GM12878 (cell line): ENCODE data around the gene SLC13A2. TPM values are rescaled to one million over a fixed set of nuclear protein-coding genes. Genes with fewer than 3 reads are reported as not detected.

Experiments
- ATAC-seq: fragments of 200-7000 bp; cut with Tn5 transposase; 3 replicates; pipeline ENCODE4 v1.9.1; 2020; ENCODE audit warnings: mild to moderate bottlenecking, moderate library complexity
- BruUV-seq: library from RNA; stranded (reverse); fragments of 400-500 nt; replicated peaks from 2 replicates; lab custom pipeline; 2021; lab: Mats Ljungman, UMichigan
- CTCF ChIA-PET: fragments of 300-600 bp; sonication (Branson Sonifier 250); formaldehyde crosslinking; extraction: SDS; loops from one replicate; lab custom pipeline; 2021; ENCODE audit warnings: inconsistent platforms; lab: Yijun Ruan, JAX
- POLR2A ChIA-PET: fragments of 350-600 bp; formaldehyde crosslinking; extraction: SDS; loops from one replicate; lab custom pipeline; 2021; ENCODE audit warnings: inconsistent platforms; lab: Charles Lee
- RAD21 ChIA-PET: fragments of 300-600 bp; sonication (Branson Sonifier 250); formaldehyde crosslinking; loops from one replicate; lab custom pipeline; 2023; ENCODE audit warnings: antibody characterized with exemption; ENCODE audit not compliant: unreplicated experiment; lab: Charles Lee
- SMC1A ChIA-PET: fragments of 300-600 bp; sonication (Branson Sonifier 250); formaldehyde crosslinking; loops from one replicate; lab custom pipeline; 2023; ENCODE audit not compliant: unreplicated experiment, uncharacterized antibody; lab: Charles Lee
- DNase-seq: peaks from one replicate; pipeline ENCODE4 v3.0.0-alpha.2; 2011; ENCODE audit warnings: low read depth, low spot score
- FAIRE-seq: peaks from 3 replicates; lab custom pipeline; 2011; peaks lifted over from hg19 to GRCh38; lab: Jason Lieb, UNC
- H2AFZ ChIP-seq: 2 replicates; pipeline ENCODE4 v1.6.0; 2011; ENCODE audit warnings: low read depth, low read length, control low read depth; ENCODE audit not compliant: control insufficient read depth
- H3K27ac ChIP-seq: 2 replicates; pipeline ENCODE4 v1.5.1; 2011; ENCODE audit warnings: control low read depth; ENCODE audit not compliant: control insufficient read depth, insufficient read depth
- H3K27me3 ChIP-seq, 2 experiments: replicated peaks in 1 of 2; 2 replicates each; pipeline versions ENCODE4 v1.6.0 to v1.6.1; 2011; ENCODE audit warnings: low read length in 1 of 2; ENCODE audit not compliant: control insufficient read depth in 2 of 2, insufficient read depth in 2 of 2
- H3K36me3 ChIP-seq, 2 experiments: 2 replicates each; pipeline ENCODE4 v1.5.1; 2011; ENCODE audit warnings: low read length in 1 of 2; ENCODE audit not compliant: control insufficient read depth in 2 of 2, insufficient read depth in 2 of 2
- H3K4me1 ChIP-seq: 2 replicates; pipeline ENCODE4 v1.6.1; 2011; ENCODE audit warnings: mild to moderate bottlenecking, low read length, moderate library complexity, mixed read lengths; ENCODE audit not compliant: control insufficient read depth, insufficient read depth
- H3K4me2 ChIP-seq: 2 replicates; pipeline ENCODE4 v1.6.0; 2011; ENCODE audit warnings: control low read depth; ENCODE audit not compliant: control insufficient read depth, insufficient read depth
- H3K4me3 ChIP-seq: fragments of 200-600 bp; sonication (generic); 2 replicates; pipeline ENCODE4 v1.5.1; 2016
- H3K79me2 ChIP-seq: 2 replicates; pipeline ENCODE4 v1.6.0; 2011; ENCODE audit warnings: low read length; ENCODE audit not compliant: control insufficient read depth, insufficient read depth
- H3K9ac ChIP-seq: 2 replicates; pipeline ENCODE4 v1.8.0; 2011; ENCODE audit warnings: low read length, control low read depth, mixed read lengths; ENCODE audit not compliant: control insufficient read depth, insufficient read depth
- H3K9me3 ChIP-seq: replicated peaks from 3 replicates; pipeline ENCODE4 v1.5.1; 2011; ENCODE audit warnings: mild to moderate bottlenecking, low read length; ENCODE audit not compliant: control insufficient read depth, insufficient read depth
- H4K20me1 ChIP-seq: 2 replicates; pipeline ENCODE4 v1.6.0; 2011; ENCODE audit not compliant: control insufficient read depth, insufficient read depth
- CBX5 ChIP-seq: sonication (generic); IDR thresholded peaks from 2 replicates; pipeline ENCODE4 v1.6.1; 2016; ENCODE audit warnings: low read depth, moderate library complexity, mild to moderate bottlenecking, inconsistent platforms
- MYB ChIP-seq: fragments of 150-350 bp; IDR thresholded peaks from 2 replicates; pipeline ENCODE4 v1.6.1; 2014; ENCODE audit warnings: mild to moderate bottlenecking, low read depth, low read length, borderline replicate concordance
- STAT1 ChIP-seq: fragments of 450-650 bp; conservative IDR thresholded peaks from 2 replicates; pipeline ENCODE4 v1.6.1; 2014; ENCODE audit warnings: antibody characterized with exemption, mild to moderate bottlenecking
- TBL1XR1 ChIP-seq: IDR thresholded peaks from 2 replicates; pipeline ENCODE4 v1.6.1; 2012; ENCODE audit warnings: low read depth, low read length, improper control_type of control experiment
- WRNIP1 ChIP-seq: IDR thresholded peaks from 2 replicates; pipeline ENCODE4 v1.6.1; 2011; ENCODE audit warnings: low read depth, low read length, improper control_type of control experiment, borderline replicate concordance
- WGBS: methylation state at CpG from one replicate; pipeline ENCODE4 v1.1.6; 2016; ENCODE audit warnings: low lambda C conversion rate; ENCODE audit not compliant: insufficient replicate concordance, insufficient coverage; ENCODE audit errors: missing lambda C conversion rate; 5-methylcytosine and 5-hydroxymethylcytosine counted together
- in situ Hi-C: fragments of 300-500 bp; cut with MboI; formaldehyde crosslinking; loops from 9 replicates; pipeline ENCODE4 v1.14.3; 2018; ENCODE audit warnings: mixed read lengths
- intact Hi-C: fragments of 100-400 bp; cut with micrococcal nuclease; formaldehyde crosslinking; loops from one replicate; pipeline ENCODE4 v1.14.2; 2022; ENCODE audit not compliant: unreplicated experiment
- polyA plus RNA-seq, 11 experiments: library from polyadenylated mRNA; depleted of rRNA in 4 of 11; unstranded in 6 of 11; stranded (reverse) in 5 of 11; fragments of >200 nt; fragmentation: Nextera tagmentation in 4 of 11; fragmentation: Illumina TruSeq in 1 of 11; extraction: Ambion mirVana in 4 of 11; extraction: Trizol in 1 of 11; gene quantifications; 1 replicate in 1 of 11; 2 replicates in 10 of 11; pipeline versions ENCODE4 v1.2.1 to v1.2.3, GENCODE V29; 2011 to 2016; ENCODE audit warnings: inconsistent platforms in 2 of 11, missing spikeins in 2 of 11, low read depth in 1 of 11
- total RNA-seq, 4 experiments: library from RNA; depleted of rRNA in 3 of 4; stranded (reverse); fragments of >200 nt in 3 of 4; fragmentation: Illumina TruSeq in 1 of 4; extraction: Trizol in 1 of 4; gene quantifications; 2 replicates each; pipeline versions ENCODE4 v1.2.1 to v1.2.3, GENCODE V29; 2013 to 2021
- TF ChIP-seq, protein P1 (sequence below): fragments of 450-650 bp; IDR thresholded peaks from 2 replicates; pipeline ENCODE4 v1.6.1; 2017; ENCODE audit warnings: mild to moderate bottlenecking, low read depth, inconsistent platforms; ENCODE audit not compliant: poor library complexity, severe bottlenecking
- TF ChIP-seq, protein P2 (sequence below): fragments of 450-650 bp; conservative IDR thresholded peaks from 2 replicates; pipeline ENCODE4 v1.6.1; 2017; ENCODE audit warnings: mild to moderate bottlenecking, moderate library complexity
- TF ChIP-seq, protein P3 (sequence below): IDR thresholded peaks from 2 replicates; pipeline ENCODE4 v1.6.1; 2011; ENCODE audit warnings: low read depth, low read length, improper control_type of control experiment, borderline replicate concordance

SLC13A2 gene
- total and polyA plus RNA-seq, 10 of the 15 experiments (the other 5 are each of a cell fraction or from before 2014, with no cell fraction given): 0.03 to 0.13 (median 0.05) TPM; not detected in 6

DNA sequence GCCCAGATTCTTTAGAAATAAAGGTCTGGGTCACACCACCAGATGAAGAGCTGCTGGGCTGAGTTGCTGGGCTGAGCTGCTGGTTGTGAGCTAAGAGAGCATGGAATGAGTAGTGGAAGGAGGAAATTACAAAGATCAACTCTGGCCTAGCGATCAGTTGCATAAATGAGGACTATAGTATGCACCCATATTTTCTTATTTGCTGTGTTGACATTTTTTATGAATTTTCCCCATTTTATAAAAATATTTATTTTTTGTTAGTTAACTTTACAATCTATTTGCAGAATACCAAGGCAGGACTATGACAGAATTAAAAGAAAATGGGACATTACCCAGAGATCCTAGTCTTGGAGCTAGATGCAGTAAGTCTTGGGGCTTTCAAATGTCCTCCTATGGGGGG is 23.6 kb upstream of the SLC13A2 start:
- ChIA-PET POLR2A (no interaction called here), RAD21 (interaction anchor here (0.8 kb wide), 2 partner anchors 37 to 39 kb away, joined by 3 read pairs; no protein-coding TSS in a partner anchor)
- Histone ChIP-seq H3K4me2 (no peak overlapping the region), H2AFZ (no peak overlapping the region), H3K9me3 (no peaks in the 10 kb centered on the region), H4K20me1 (no peaks in the 10 kb centered on the region), H3K9ac (no peak overlapping the region), H3K79me2 (no peaks in the 10 kb centered on the region), H3K4me3 (no peak overlapping the region), H3K27ac (no peak overlapping the region)
- FAIRE-seq (no peak), ATAC-seq (no peak)
- intact Hi-C loops: loop anchor here (10.0 kb wide), 1 partner anchor 95 kb away; no protein-coding TSS in a partner anchor
- in situ Hi-C loops: no loop called here
- no peak for TF ChIP-seq STAT1
- TF ChIP-seq, protein P1, sequence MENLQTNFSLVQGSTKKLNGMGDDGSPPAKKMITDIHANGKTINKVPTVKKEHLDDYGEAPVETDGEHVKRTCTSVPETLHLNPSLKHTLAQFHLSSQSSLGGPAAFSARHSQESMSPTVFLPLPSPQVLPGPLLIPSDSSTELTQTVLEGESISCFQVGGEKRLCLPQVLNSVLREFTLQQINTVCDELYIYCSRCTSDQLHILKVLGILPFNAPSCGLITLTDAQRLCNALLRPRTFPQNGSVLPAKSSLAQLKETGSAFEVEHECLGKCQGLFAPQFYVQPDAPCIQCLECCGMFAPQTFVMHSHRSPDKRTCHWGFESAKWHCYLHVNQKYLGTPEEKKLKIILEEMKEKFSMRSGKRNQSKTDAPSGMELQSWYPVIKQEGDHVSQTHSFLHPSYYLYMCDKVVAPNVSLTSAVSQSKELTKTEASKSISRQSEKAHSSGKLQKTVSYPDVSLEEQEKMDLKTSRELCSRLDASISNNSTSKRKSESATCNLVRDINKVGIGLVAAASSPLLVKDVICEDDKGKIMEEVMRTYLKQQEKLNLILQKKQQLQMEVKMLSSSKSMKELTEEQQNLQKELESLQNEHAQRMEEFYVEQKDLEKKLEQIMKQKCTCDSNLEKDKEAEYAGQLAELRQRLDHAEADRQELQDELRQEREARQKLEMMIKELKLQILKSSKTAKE: no peak
- TF ChIP-seq MYB: no peak
- TF ChIP-seq, protein P2, sequence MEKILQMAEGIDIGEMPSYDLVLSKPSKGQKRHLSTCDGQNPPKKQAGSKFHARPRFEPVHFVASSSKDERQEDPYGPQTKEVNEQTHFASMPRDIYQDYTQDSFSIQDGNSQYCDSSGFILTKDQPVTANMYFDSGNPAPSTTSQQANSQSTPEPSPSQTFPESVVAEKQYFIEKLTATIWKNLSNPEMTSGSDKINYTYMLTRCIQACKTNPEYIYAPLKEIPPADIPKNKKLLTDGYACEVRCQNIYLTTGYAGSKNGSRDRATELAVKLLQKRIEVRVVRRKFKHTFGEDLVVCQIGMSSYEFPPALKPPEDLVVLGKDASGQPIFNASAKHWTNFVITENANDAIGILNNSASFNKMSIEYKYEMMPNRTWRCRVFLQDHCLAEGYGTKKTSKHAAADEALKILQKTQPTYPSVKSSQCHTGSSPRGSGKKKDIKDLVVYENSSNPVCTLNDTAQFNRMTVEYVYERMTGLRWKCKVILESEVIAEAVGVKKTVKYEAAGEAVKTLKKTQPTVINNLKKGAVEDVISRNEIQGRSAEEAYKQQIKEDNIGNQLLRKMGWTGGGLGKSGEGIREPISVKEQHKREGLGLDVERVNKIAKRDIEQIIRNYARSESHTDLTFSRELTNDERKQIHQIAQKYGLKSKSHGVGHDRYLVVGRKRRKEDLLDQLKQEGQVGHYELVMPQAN: no peak
- TF ChIP-seq WRNIP1: no peak
- TF ChIP-seq TBL1XR1: no peak
- TF ChIP-seq, protein P3, sequence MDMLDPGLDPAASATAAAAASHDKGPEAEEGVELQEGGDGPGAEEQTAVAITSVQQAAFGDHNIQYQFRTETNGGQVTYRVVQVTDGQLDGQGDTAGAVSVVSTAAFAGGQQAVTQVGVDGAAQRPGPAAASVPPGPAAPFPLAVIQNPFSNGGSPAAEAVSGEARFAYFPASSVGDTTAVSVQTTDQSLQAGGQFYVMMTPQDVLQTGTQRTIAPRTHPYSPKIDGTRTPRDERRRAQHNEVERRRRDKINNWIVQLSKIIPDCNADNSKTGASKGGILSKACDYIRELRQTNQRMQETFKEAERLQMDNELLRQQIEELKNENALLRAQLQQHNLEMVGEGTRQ: no peak
- no peak for TF ChIP-seq CBX5
- TF ChIP-seq, all 136 proteins: peak for 0
- 71% methylated on average over 1 of the region's 1 CpG for WGBS
- no TSS peak for BruUV-seq
- ChIA-PET SMC1A (no interaction called here), CTCF (interaction anchor here (0.6 to 1.6 kb wide), 3 partner anchors 33 to 48 kb away, joined by 3 to 7 read pairs (median 3); no protein-coding TSS in a partner anchor)
- no peak for DNase-seq
- H3K36me3 ChIP-seq: no peaks in the 10 kb centered on the region
- H3K27me3 ChIP-seq: no peaks in the 10 kb centered on the region
- no peaks in the 10 kb centered on the region for H3K4me1 ChIP-seq
